Right lobe of liver (tissue), 4 donors: ENCODE results near the gene FLII.
"Not testable (repeated sequence)": the region's sequence is repeated elsewhere in the genome, so short reads cannot be mapped to it uniquely, and the experiment has no call there.

Experiments used
- POLR2A ChIP-seq: fragments of 450-650 bp; IDR thresholded peaks from one replicate; pipeline ENCODE4 v1.6.1; 2017; ENCODE audit warnings: antibody characterized with exemption, mild to moderate bottlenecking
- TF ChIP-seq, protein P1 (sequence below), 4 donors: fragments of 200-600 bp in 3 of 4; fragments of 450-650 bp in 1 of 4; IDR thresholded peaks; one replicate each; pipeline versions ENCODE4 v1.5.1 to v1.8.0; 2016 to 2022; ENCODE audit warnings: antibody characterized with exemption in 4 of 4, mild to moderate bottlenecking in 2 of 4
- donor health status: DM: no; HTN: no; CAD: no.
- donor health status: DM: no; HTN: no; CAD: no.
- donor health status: DM: no; HTN: yes; CAD: no.

DNA sequence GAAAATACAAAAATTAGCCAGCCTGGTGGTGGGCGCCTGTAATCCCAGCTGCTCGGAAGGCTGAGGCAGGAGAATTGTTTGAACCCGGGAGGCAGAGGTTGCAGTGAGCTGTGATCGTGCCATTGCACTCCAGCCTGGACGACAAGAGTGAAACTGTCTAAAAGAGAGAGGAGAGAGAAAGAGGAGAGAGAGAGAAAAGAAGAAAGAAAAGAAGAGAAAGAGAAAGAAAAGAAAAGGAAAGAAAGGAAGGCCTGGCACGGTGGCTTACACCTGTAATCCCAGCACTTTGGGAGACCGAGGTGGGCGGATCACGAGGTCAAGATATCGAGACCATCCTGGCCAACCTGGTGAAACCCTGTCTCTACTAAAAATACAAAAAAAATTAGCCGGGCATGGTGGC is 41.6 kb downstream of the FLII start:
- TF ChIP-seq, protein P1, sequence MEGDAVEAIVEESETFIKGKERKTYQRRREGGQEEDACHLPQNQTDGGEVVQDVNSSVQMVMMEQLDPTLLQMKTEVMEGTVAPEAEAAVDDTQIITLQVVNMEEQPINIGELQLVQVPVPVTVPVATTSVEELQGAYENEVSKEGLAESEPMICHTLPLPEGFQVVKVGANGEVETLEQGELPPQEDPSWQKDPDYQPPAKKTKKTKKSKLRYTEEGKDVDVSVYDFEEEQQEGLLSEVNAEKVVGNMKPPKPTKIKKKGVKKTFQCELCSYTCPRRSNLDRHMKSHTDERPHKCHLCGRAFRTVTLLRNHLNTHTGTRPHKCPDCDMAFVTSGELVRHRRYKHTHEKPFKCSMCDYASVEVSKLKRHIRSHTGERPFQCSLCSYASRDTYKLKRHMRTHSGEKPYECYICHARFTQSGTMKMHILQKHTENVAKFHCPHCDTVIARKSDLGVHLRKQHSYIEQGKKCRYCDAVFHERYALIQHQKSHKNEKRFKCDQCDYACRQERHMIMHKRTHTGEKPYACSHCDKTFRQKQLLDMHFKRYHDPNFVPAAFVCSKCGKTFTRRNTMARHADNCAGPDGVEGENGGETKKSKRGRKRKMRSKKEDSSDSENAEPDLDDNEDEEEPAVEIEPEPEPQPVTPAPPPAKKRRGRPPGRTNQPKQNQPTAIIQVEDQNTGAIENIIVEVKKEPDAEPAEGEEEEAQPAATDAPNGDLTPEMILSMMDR (IDR thresholded peaks at IDR 0.05) = not testable (repeated sequence)
- not testable (repeated sequence) for TF ChIP-seq POLR2A
